HUES48 (cell line): ENCODE data around the gene DNM3.

Experiments
- H3K27ac ChIP-seq: one replicate; pipeline ENCODE4 v1.7.0; 2013; ENCODE audit warnings: low read depth, low read length, inconsistent platforms
- H3K27me3 ChIP-seq: 2 replicates; pipeline ENCODE4 v1.6.1; 2013; ENCODE audit warnings: mild to moderate bottlenecking, low read length; ENCODE audit not compliant: control insufficient read depth, insufficient read depth
- H3K36me3 ChIP-seq: 2 replicates; pipeline ENCODE4 v1.6.1; 2013; ENCODE audit warnings: low read length; ENCODE audit not compliant: control insufficient read depth, insufficient read depth
- H3K4me1 ChIP-seq: 2 replicates; pipeline ENCODE4 v1.6.1; 2013; ENCODE audit warnings: mild to moderate bottlenecking, low read length; ENCODE audit not compliant: control insufficient read depth, insufficient read depth
- H3K4me3 ChIP-seq: 2 replicates; pipeline ENCODE4 v1.5.1; 2013; ENCODE audit warnings: mild to moderate bottlenecking, low read depth, low read length
- H3K9ac ChIP-seq: 2 replicates; pipeline ENCODE4 v1.6.1; 2013; ENCODE audit warnings: mild to moderate bottlenecking, low read depth, low read length, moderate library complexity
- H3K9me3 ChIP-seq: 2 replicates; pipeline ENCODE4 v1.6.1; 2013; ENCODE audit warnings: low read length; ENCODE audit not compliant: control insufficient read depth, insufficient read depth

The DNM3 gene

GRCh38 chr1:172410027-172410426 lies 568.7 kb downstream of the DNM3 start:
- H3K27ac ChIP-seq, result no peak overlapping the region
- no peaks in the 10 kb centered on the region for H3K9me3 ChIP-seq
- no peaks in the 10 kb centered on the region for H3K36me3 ChIP-seq
- H3K9ac ChIP-seq, result no peak overlapping the region
- H3K4me3 ChIP-seq, result no peak overlapping the region
- H3K4me1 ChIP-seq, result no peaks in the 10 kb centered on the region
- H3K27me3 ChIP-seq, result no peaks in the 10 kb centered on the region

GRCh38 chr1:172411791-172412338 lies 570.6 kb downstream of the DNM3 start:
- Histone ChIP-seq H3K4me1 (peaks cover 7% of the 10 kb centered on the region), H3K9me3 (no peaks in the 10 kb centered on the region), H3K4me3 (no peak overlapping the region), H3K27me3 (no peaks in the 10 kb centered on the region), H3K27ac (no peak overlapping the region), H3K9ac (no peak overlapping the region), H3K36me3 (no peaks in the 10 kb centered on the region)

GRCh38 chr1:172414331-172414730 lies 573.0 kb downstream of the DNM3 start:
- no peaks in the 10 kb centered on the region for H3K27me3 ChIP-seq
- no peak overlapping the region for H3K4me3 ChIP-seq
- no peaks in the 10 kb centered on the region for H3K36me3 ChIP-seq
- H3K9me3 ChIP-seq, result no peaks in the 10 kb centered on the region
- H3K4me1 ChIP-seq, result peaks cover 23% of the 10 kb centered on the region
- no peak overlapping the region for H3K27ac ChIP-seq
- H3K9ac ChIP-seq, result no peak overlapping the region

- H3K9me3 ChIP-seq, result no peaks in the 10 kb centered on the region
- H3K27ac ChIP-seq, result no peak overlapping the region
Observed at GRCh38 chr1:172416496-172417035, 575.3 kb downstream of the DNM3 start.

GRCh38 chr1:172417557-172417956 lies 576.3 kb downstream of the DNM3 start:
- H3K27ac ChIP-seq, result peak overlapping the region; percentile 11
- H3K9ac ChIP-seq, result no peak overlapping the region
- H3K27me3 ChIP-seq, result no peaks in the 10 kb centered on the region
- no peaks in the 10 kb centered on the region for H3K9me3 ChIP-seq
- no peaks in the 10 kb centered on the region for H3K36me3 ChIP-seq
- H3K4me1 ChIP-seq, result peaks cover 27% of the 10 kb centered on the region
- H3K4me3 ChIP-seq, result no peak overlapping the region

More at GRCh38 chr1:172416496-172417035, 575.3 kb downstream of the DNM3 start:
- no peak overlapping the region for H3K4me3 ChIP-seq
- no peaks in the 10 kb centered on the region for H3K36me3 ChIP-seq
- H3K27me3 ChIP-seq, result no peaks in the 10 kb centered on the region
- H3K4me1 ChIP-seq, result peaks cover 26% of the 10 kb centered on the region
- no peak overlapping the region for H3K9ac ChIP-seq

GRCh38 chr1:172420385-172420784 lies 579.1 kb downstream of the DNM3 start, which contains the start of gene C1orf105:
C1orf105 (plus strand) TSS chr1:172420685; CDS start chr1:172420886, 201 bp downstream.
- H3K4me1 ChIP-seq, result peaks cover 27% of the 10 kb centered on the region
- H3K27me3 ChIP-seq, result no peaks in the 10 kb centered on the region
- H3K36me3 ChIP-seq, result no peaks in the 10 kb centered on the region
- no peak within 1 kb of the TSS for H3K27ac ChIP-seq
- H3K9me3 ChIP-seq, result no peaks in the 10 kb centered on the region
- H3K4me3 ChIP-seq, result no peak within 1 kb of the TSS
- H3K9ac ChIP-seq, result no peak within 1 kb of the TSS

- H3K9ac ChIP-seq, result no peak overlapping the region
- peaks cover 25% of the 10 kb centered on the region for H3K4me1 ChIP-seq
- no peaks in the 10 kb centered on the region for H3K27me3 ChIP-seq
- no peak overlapping the region for H3K27ac ChIP-seq
- H3K9me3 ChIP-seq, result no peaks in the 10 kb centered on the region
- no peaks in the 10 kb centered on the region for H3K36me3 ChIP-seq
- H3K4me3 ChIP-seq, result no peak overlapping the region
Observed at GRCh38 chr1:172421974-172422604, 580.8 kb downstream of the DNM3 start.

- Histone ChIP-seq H3K27me3 (no peaks in the 10 kb centered on the region), H3K27ac (no peak overlapping the region), H3K4me3 (no peak overlapping the region), H3K4me1 (peaks cover 12% of the 10 kb centered on the region), H3K36me3 (no peaks in the 10 kb centered on the region), H3K9ac (no peak overlapping the region), H3K9me3 (no peaks in the 10 kb centered on the region)
Observed at GRCh38 chr1:172423336-172423735, 582.0 kb downstream of the DNM3 start.

- Histone ChIP-seq H3K27me3 (no peaks in the 10 kb centered on the region), H3K27ac (no peak overlapping the region), H3K4me1 (peaks cover 12% of the 10 kb centered on the region)
Observed at GRCh38 chr1:172425339-172425738, 584.0 kb downstream of the DNM3 start.

GRCh38 chr1:172427191-172427590 lies 585.9 kb downstream of the DNM3 start:
- Histone ChIP-seq H3K27me3 (no peaks in the 10 kb centered on the region), H3K4me1 (peaks cover 13% of the 10 kb centered on the region), H3K36me3 (no peaks in the 10 kb centered on the region), H3K9ac (no peak overlapping the region), H3K4me3 (no peak overlapping the region), H3K9me3 (no peaks in the 10 kb centered on the region), H3K27ac (no peak overlapping the region)

More at GRCh38 chr1:172425339-172425738, 584.0 kb downstream of the DNM3 start:
- no peak overlapping the region for H3K4me3 ChIP-seq
- H3K36me3 ChIP-seq, result no peaks in the 10 kb centered on the region
- H3K9ac ChIP-seq, result no peak overlapping the region
- H3K9me3 ChIP-seq, result no peaks in the 10 kb centered on the region

GRCh38 chr1:172429331-172430127 lies 588.2 kb downstream of the DNM3 start:
- Histone ChIP-seq H3K4me1 (peaks cover 13% of the 10 kb centered on the region), H3K9ac (no peak overlapping the region), H3K4me3 (no peak overlapping the region), H3K9me3 (no peaks in the 10 kb centered on the region), H3K27ac (no peak overlapping the region), H3K27me3 (no peaks in the 10 kb centered on the region), H3K36me3 (no peaks in the 10 kb centered on the region)
